Melanocyte of skin (primary cell): Measurements from ENCODE around the gene FNBP1. TPM values are rescaled to one million over a fixed set of nuclear protein-coding genes. Genes with fewer than 3 reads are reported as not detected.

Experiments
- small RNA-seq, 2 donors: library from RNA; depleted of rRNA; stranded (forward); fragments of <200 nt; gene quantifications; one replicate each; pipeline ENCODE3, GENCODE V24; 2012
- total RNA-seq, 2 donors: library from RNA; depleted of rRNA; stranded (reverse); fragments of >200 nt; gene quantifications; 2 replicates each; pipeline ENCODE4 v1.2.3, GENCODE V29; 2012

FNBP1 gene
- total RNA-seq = 10 to 100 TPM; 40.6 to 41.3 TPM

GRCh38 chr9:130042885-130043653, at the start of gene FNBP1:
Gene FNBP1 (minus strand): TSS chr9:130043189. CDS start chr9:130042975, 214 bp downstream.

GRCh38 chr9:130053504-130054324, 10.7 kb upstream of the FNBP1 start, which contains the start of gene GPR107:
Gene GPR107 (plus strand): TSS chr9:130053906. CDS start chr9:130053933, 27 bp downstream.

Small RNA genes lying within 50 kb of the gene (small RNA-seq; reads per million reads assigned to genes)
- gene MIR6855 = 0.35 to 1.1 reads per million in 2 donors

Other genes starting within 250 kb of the FNBP1 start
- 10 to 100 TPM; 16.0 to 17.9 TPM for gene TOR1B, start 240.0 kb downstream of the FNBP1 start, total RNA-seq
- 10 to 100 TPM; 35.4 to 52.3 TPM for gene TOR1A, start 219.1 kb downstream of the FNBP1 start, total RNA-seq
- gene C9orf78, start 207.9 kb downstream of the FNBP1 start, total RNA-seq = 10 to 100 TPM; 32.0 to 37.6 TPM
- gene USP20, start 207.7 kb downstream of the FNBP1 start, total RNA-seq = 10 to 100 TPM; 13.4 to 16.0 TPM
- gene GPR107, start 10.7 kb upstream of the FNBP1 start, total RNA-seq = 10 to 100 TPM; 24.6 to 32.7 TPM
- 10 to 100 TPM; 42.0 to 85.6 TPM for gene NCS1, start 129.2 kb upstream of the FNBP1 start, total RNA-seq
- gene HMCN2, start 222.6 kb upstream of the FNBP1 start, total RNA-seq = not detected